Measurements from ENCODE around the gene MYRFL. TPM values are rescaled to one million over a fixed set of nuclear protein-coding genes. Genes with fewer than 3 reads are reported as not detected.
A peak's percentile ranks its signal among the peaks of the same experiment; 100 is the strongest.
"Not testable (repeated sequence)": the region's sequence is repeated elsewhere in the genome, so short reads cannot be mapped to it uniquely, and the experiment has no call there.

Gene MYRFL
- total RNA-seq, result 0.28 TPM
- polyA plus RNA-seq, result 0.59 TPM
- long read RNA-seq, donor 1, result 0 reads
- long read RNA-seq, donor 2, result 0 reads
- long read RNA-seq, donor 3, result 0 reads
- long read RNA-seq, donor 4, result 0 reads
- long read RNA-seq, donor 5, result 0 reads
- long read RNA-seq, donor 6, result 0 reads
- long read RNA-seq, donor 7, result 0 reads
- long read RNA-seq, donor 8, result 0 reads
- long read RNA-seq, donor 9, result 0 reads
- long read RNA-seq, donor 10, result 0 reads

DNA sequence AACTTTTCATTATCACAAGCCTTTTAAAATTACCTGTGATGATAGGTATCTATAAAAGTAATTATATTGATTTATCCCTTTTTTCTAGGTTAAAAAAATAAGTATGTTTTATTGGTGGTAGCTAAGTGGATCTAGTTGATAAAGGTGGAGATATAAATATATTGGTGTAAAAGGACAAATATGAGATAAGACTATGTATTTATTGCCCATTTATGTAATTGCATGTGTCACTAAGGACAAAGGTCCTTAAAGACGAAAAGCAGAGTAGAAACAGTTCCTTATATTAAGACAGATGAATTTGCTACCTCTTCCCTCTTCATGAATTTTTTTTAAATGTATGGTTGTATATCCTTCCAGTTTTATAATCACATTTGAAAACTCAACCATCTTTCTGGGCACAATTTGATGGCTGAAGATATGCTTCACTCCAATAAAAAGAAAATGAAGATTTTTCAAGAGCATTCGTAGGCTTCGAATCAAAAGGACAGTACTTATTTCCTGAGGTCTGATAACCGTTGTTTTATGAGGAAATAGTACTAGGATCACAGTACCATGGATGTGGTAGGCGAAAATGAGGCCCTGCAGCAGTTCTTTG, at the start of gene MYRFL:
Gene MYRFL, plus strand, starts transcription at position 262 of the 595 bp plus-strand sequence. Its CDS starts 291 bp downstream, at position 553.
- H3K4me3 ChIP-seq (ENCODE audit: low read length in 2 of 2), result no peak within 1 kb of the TSS
- DNase-seq (ENCODE audit: low read depth in 6 of 9, low spot score in 9 of 9), result no peak
- H3K4me1 ChIP-seq (ENCODE audit: control insufficient read depth in 2 of 2, insufficient read depth in 2 of 2, low read length in 2 of 2), result no peaks in the 10 kb centered on the region
- no peaks in the 10 kb centered on the region for H3K9me3 ChIP-seq (ENCODE audit: control insufficient read depth in 2 of 2, insufficient read depth in 1 of 2, low read length in 1 of 2)
- H3K36me3 ChIP-seq (ENCODE audit: control insufficient read depth in 2 of 2, insufficient read depth in 2 of 2, low read length in 1 of 2), result no peaks in the 10 kb centered on the region
- WGBS, result 91% methylated on average over 5 of the region's 5 CpGs
- no peak within 1 kb of the TSS for H3K27ac ChIP-seq (ENCODE audit: low read depth in 1 of 2, low read length in 1 of 2)
- no peaks in the 10 kb centered on the region for H3K27me3 ChIP-seq (ENCODE audit: control insufficient read depth in 2 of 2, insufficient read depth in 1 of 2, low read length in 1 of 2)

DNA sequence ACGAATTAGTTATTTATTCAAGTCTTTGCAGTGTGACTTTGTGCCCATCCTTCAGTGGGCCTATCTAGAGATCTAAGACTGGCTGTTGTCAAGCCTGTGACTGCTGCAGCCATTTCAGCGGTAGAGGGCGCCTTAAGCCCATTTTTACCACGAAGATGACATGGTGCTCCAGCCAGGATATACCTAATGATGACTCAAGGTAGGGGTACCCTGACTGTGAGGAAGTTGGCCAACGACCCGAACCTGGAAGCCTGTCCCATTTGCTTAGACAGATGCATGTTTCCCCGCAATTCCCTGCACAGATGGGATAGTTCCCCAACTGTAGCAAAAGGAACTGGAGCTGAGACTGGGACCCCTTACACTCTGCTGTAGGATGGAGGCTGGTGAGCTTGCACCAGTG, 45.1 kb upstream of the MYRFL start:
- no peak overlapping the region for H3K4me3 ChIP-seq (ENCODE audit: low read length in 2 of 2)
- H3K4me1 ChIP-seq (ENCODE audit: control insufficient read depth in 2 of 2, insufficient read depth in 2 of 2, low read length in 2 of 2), result no peaks in the 10 kb centered on the region
- H3K27me3 ChIP-seq (ENCODE audit: control insufficient read depth in 2 of 2, insufficient read depth in 1 of 2, low read length in 1 of 2), result no peaks in the 10 kb centered on the region
- no peak overlapping the region for H3K27ac ChIP-seq (ENCODE audit: low read depth in 1 of 2, low read length in 1 of 2)
- no peaks in the 10 kb centered on the region for H3K36me3 ChIP-seq (ENCODE audit: control insufficient read depth in 2 of 2, insufficient read depth in 2 of 2, low read length in 1 of 2)
- WGBS, result 86% methylated on average over 7 of the region's 7 CpGs
- peak in 3 of 9 donors; percentile 4 to 13 (median 11) for DNase-seq (ENCODE audit: low read depth in 6 of 9, low spot score in 9 of 9)
- no peaks in the 10 kb centered on the region for H3K9me3 ChIP-seq (ENCODE audit: control insufficient read depth in 2 of 2, insufficient read depth in 1 of 2, low read length in 1 of 2)

DNA sequence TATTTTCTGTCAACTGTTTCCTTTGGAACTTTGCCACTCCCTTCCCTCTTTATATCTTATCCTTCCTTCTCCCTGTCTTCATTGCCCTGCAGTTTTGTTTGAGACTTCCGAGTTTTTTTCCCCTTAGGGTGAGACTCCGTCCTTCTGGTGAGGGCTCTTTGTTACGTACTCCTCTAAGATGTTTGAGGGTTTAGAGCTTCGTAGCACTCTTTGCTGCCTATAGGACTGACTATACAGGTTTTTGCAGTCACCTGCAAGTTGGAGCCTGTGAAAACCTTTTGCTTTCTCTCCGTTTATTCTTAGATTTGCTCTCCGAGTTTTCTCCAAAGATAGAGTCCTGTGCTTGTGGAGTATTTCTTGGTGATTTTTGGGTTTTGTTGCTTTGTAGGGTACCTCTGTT, 41.7 kb upstream of the MYRFL start:
- no peaks in the 10 kb centered on the region for H3K4me1 ChIP-seq (ENCODE audit: control insufficient read depth in 2 of 2, insufficient read depth in 2 of 2, low read length in 2 of 2)
- H3K9me3 ChIP-seq (ENCODE audit: control insufficient read depth in 2 of 2, insufficient read depth in 1 of 2, low read length in 1 of 2), result no peaks in the 10 kb centered on the region
- H3K36me3 ChIP-seq (ENCODE audit: control insufficient read depth in 2 of 2, insufficient read depth in 2 of 2, low read length in 1 of 2), result peaks cover 3 to 5% of the 10 kb centered on the region in 2 donors
- no peak overlapping the region for H3K4me3 ChIP-seq (ENCODE audit: low read length in 2 of 2)
- no peaks in the 10 kb centered on the region for H3K27me3 ChIP-seq (ENCODE audit: control insufficient read depth in 2 of 2, insufficient read depth in 1 of 2, low read length in 1 of 2)
- 99% methylated on average over 6 of the region's 6 CpGs for WGBS
- H3K27ac ChIP-seq (ENCODE audit: low read depth in 1 of 2, low read length in 1 of 2), result no peak overlapping the region
- no peak for DNase-seq (ENCODE audit: low read depth in 6 of 9, low spot score in 9 of 9)

DNA sequence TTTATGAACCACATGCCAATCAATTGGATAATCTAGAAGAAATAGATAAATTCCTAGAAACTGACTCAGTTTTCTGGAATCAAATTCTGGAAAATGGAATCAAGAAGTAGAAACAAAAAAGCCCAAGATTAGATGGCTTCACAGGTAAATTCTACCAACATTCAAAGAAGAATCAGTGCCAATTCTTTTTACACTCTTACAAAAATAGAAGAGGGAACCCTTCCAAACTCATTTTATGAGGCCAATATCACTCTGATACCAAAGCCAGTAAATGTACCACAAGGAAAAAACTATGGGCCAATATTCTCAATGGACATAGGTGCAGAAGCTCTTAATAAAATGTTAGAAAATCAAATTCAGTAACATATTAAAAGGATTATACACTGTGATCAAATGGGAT, 35.7 kb upstream of the MYRFL start:
- Histone ChIP-seq H3K27ac (ENCODE audit: low read depth in 1 of 2, low read length in 1 of 2) (no peak overlapping the region), H3K36me3 (ENCODE audit: control insufficient read depth in 2 of 2, insufficient read depth in 2 of 2, low read length in 1 of 2) (peaks cover 3 to 5% of the 10 kb centered on the region in 2 donors), H3K27me3 (ENCODE audit: control insufficient read depth in 2 of 2, insufficient read depth in 1 of 2, low read length in 1 of 2) (no peaks in the 10 kb centered on the region), H3K9me3 (ENCODE audit: control insufficient read depth in 2 of 2, insufficient read depth in 1 of 2, low read length in 1 of 2) (no peaks in the 10 kb centered on the region), H3K4me3 (ENCODE audit: low read length in 2 of 2) (no peak overlapping the region), H3K4me1 (ENCODE audit: control insufficient read depth in 2 of 2, insufficient read depth in 2 of 2, low read length in 2 of 2) (no peaks in the 10 kb centered on the region)
- DNase-seq (ENCODE audit: low read depth in 6 of 9, low spot score in 9 of 9), result no peak

DNA sequence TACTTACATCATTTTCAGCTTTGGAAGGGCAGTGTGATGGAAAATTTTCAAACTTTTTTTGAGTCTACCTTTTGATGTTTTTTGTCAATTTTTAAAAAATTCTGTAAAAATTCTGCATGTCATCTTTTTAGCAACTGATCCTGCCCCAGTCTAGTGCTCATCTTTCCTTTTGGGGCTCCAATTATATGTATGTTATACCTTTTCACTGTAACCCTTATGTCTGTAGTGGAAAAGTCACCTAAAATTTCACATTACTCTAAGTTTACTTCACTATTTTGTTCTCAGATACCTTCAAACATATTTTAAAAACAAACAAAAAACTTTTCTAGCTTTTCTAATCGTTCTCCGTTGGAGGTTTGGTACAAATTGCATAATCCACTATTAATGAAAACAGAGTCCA, 32.5 kb upstream of the MYRFL start:
- no peak for DNase-seq (ENCODE audit: low read depth in 6 of 9, low spot score in 9 of 9)
- Histone ChIP-seq H3K4me1 (ENCODE audit: control insufficient read depth in 2 of 2, insufficient read depth in 2 of 2, low read length in 2 of 2) (no peaks in the 10 kb centered on the region), H3K27me3 (ENCODE audit: control insufficient read depth in 2 of 2, insufficient read depth in 1 of 2, low read length in 1 of 2) (no peaks in the 10 kb centered on the region), H3K27ac (ENCODE audit: low read depth in 1 of 2, low read length in 1 of 2) (no peak overlapping the region), H3K36me3 (ENCODE audit: control insufficient read depth in 2 of 2, insufficient read depth in 2 of 2, low read length in 1 of 2) (peaks cover 3 to 5% of the 10 kb centered on the region in 2 donors), H3K9me3 (ENCODE audit: control insufficient read depth in 2 of 2, insufficient read depth in 1 of 2, low read length in 1 of 2) (no peaks in the 10 kb centered on the region), H3K4me3 (ENCODE audit: low read length in 2 of 2) (no peak overlapping the region)
- WGBS, result 98% methylated on average over 2 of the region's 2 CpGs

DNA sequence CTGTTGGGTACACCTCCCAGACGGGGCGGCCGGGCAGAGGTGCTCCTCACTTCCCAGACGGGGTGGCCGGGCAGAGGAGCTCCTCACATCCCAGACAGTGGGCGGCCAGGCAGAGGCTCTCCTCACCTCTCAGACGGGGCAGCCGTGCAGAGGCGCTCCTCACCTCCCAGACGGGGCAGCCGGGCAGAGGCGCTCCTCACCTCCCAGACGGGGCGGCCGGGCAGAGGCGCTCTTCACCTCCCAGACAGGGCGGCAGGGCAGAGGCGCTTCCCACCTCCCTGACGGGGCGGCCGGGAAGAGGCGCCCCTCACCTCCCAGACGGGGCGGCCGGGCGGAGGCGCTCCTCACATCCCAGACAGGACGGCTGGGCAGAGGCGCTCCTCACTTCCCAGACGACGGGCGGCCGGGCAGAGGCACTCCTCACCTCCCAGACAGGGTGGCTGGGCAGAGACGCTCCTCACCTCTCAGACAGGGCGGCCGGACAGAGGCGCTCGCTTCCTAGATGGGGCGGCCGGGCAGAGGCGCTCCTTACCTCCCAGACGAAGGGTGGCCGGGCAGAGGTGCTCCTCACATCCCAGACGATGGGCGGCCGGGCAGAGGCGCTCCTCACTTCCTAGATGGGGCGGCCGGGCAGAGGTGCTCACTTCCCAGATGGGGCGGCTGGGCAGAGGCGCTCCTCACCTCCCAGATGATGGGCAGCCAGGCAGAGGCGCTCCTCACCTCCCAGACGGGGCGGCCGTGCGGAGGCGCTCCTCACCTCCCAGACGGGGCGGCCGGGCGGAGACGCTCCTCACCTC, 17.7 kb upstream of the MYRFL start:
- not testable (repeated sequence) for H3K4me1 ChIP-seq (ENCODE audit: control insufficient read depth in 2 of 2, insufficient read depth in 2 of 2, low read length in 2 of 2); H3K27ac ChIP-seq (ENCODE audit: low read depth in 1 of 2, low read length in 1 of 2); H3K4me3 ChIP-seq (ENCODE audit: low read length in 2 of 2); DNase-seq (ENCODE audit: low read depth in 6 of 9, low spot score in 9 of 9); H3K27me3 ChIP-seq (ENCODE audit: control insufficient read depth in 2 of 2, insufficient read depth in 1 of 2, low read length in 1 of 2); H3K36me3 ChIP-seq (ENCODE audit: control insufficient read depth in 2 of 2, insufficient read depth in 2 of 2, low read length in 1 of 2)
- H3K9me3 ChIP-seq (ENCODE audit: control insufficient read depth in 2 of 2, insufficient read depth in 1 of 2, low read length in 1 of 2), result peaks cover 0 to 11% of the 10 kb centered on the region in 2 donors
- WGBS, result 96% methylated on average over 62 of the region's 62 CpGs

DNA sequence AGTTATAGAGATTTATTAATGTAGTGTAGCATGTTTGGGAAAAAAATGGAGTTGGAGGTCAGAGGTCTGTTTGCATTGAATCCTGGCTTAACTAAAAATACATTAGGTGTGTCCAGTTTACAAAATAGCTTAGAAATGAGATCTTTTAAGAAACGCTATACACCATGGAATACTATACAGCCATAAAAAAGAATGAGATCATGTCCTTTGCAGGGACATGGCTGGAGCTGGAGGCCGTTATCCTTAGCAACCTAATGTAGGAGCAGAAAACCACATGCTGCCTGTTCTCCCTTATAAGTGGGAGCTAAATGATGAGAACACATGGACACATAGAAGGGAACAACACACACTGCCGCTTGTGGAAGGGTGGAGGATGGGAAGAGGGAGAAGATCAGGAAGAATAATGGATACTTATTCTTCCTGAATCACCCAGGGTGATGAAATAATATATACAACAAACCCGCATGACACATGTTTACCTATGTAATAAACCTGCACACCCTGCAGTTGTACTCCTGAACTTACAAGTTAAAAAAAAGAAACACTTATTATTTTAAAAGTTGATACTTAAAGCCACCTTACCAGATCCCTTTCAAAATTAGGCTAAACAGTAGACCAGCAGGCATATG, 14.0 kb upstream of the MYRFL start:
- H3K36me3 ChIP-seq (ENCODE audit: control insufficient read depth in 2 of 2, insufficient read depth in 2 of 2, low read length in 1 of 2), result peaks cover 0 to 6% of the 10 kb centered on the region in 2 donors
- WGBS, result 75% methylated on average over 4 of the region's 4 CpGs
- no peaks in the 10 kb centered on the region for H3K27me3 ChIP-seq (ENCODE audit: control insufficient read depth in 2 of 2, insufficient read depth in 1 of 2, low read length in 1 of 2)

DNA sequence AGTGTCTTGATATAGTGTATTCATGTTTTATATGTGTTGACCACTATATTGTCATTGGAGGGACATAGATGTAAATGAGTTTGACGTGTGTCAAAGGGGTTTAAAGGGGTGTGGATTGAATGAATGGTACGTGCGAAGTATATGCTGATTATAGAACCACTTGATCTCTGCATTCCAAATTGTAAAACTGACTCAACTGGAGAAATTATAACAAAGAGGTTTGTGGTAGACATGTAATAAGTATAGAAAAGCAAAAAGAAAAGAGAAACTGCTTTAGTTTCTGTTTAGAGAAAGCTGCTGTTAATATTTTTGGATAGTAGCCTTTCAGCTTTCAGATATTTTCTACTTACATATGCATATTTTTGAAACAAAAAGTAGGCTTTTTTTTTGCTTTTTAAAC, 8.9 kb upstream of the MYRFL start:
- Histone ChIP-seq H3K27me3 (ENCODE audit: control insufficient read depth in 2 of 2, insufficient read depth in 1 of 2, low read length in 1 of 2) (no peaks in the 10 kb centered on the region), H3K4me1 (ENCODE audit: control insufficient read depth in 2 of 2, insufficient read depth in 2 of 2, low read length in 2 of 2) (no peaks in the 10 kb centered on the region), H3K27ac (ENCODE audit: low read depth in 1 of 2, low read length in 1 of 2) (no peak overlapping the region), H3K4me3 (ENCODE audit: low read length in 2 of 2) (no peak overlapping the region), H3K9me3 (ENCODE audit: control insufficient read depth in 2 of 2, insufficient read depth in 1 of 2, low read length in 1 of 2) (no peaks in the 10 kb centered on the region), H3K36me3 (ENCODE audit: control insufficient read depth in 2 of 2, insufficient read depth in 2 of 2, low read length in 1 of 2) (no peaks in the 10 kb centered on the region)
- no peak for DNase-seq (ENCODE audit: low read depth in 6 of 9, low spot score in 9 of 9)
- 99% methylated on average over 3 of the region's 3 CpGs for WGBS

More for the DNA sequence above, 14.0 kb upstream of the MYRFL start:
- DNase-seq (ENCODE audit: low read depth in 6 of 9, low spot score in 9 of 9), result no peak
- Histone ChIP-seq H3K4me3 (ENCODE audit: low read length in 2 of 2) (no peak overlapping the region), H3K9me3 (ENCODE audit: control insufficient read depth in 2 of 2, insufficient read depth in 1 of 2, low read length in 1 of 2) (peaks cover 0 to 11% of the 10 kb centered on the region in 2 donors), H3K4me1 (ENCODE audit: control insufficient read depth in 2 of 2, insufficient read depth in 2 of 2, low read length in 2 of 2) (no peaks in the 10 kb centered on the region), H3K27ac (ENCODE audit: low read depth in 1 of 2, low read length in 1 of 2) (no peak overlapping the region)

DNA sequence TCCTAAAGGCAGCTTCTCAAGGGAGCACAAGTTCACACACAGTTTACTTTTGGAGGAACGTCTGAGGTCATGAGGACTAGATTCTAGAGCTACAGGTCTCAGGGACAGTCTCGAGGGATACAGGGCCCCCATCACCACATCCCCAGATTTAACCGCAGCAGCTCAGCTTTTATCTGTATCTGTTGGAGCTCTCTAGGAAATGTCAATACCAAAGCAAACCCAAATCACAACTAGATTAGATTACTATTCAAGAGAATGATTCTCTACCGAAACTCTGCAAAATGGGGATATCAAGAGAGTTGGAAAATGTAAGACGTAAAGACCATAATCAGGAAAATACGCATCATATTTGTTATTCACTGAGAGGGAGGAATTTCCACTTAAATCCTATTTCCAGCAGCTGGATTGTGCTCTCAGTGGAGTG, 4.0 kb upstream of the MYRFL start:
- no peaks in the 10 kb centered on the region for H3K9me3 ChIP-seq (ENCODE audit: control insufficient read depth in 2 of 2, insufficient read depth in 1 of 2, low read length in 1 of 2)
- no peak for DNase-seq (ENCODE audit: low read depth in 6 of 9, low spot score in 9 of 9)
- 93% methylated on average over 6 of the region's 6 CpGs for WGBS
- no peaks in the 10 kb centered on the region for H3K27me3 ChIP-seq (ENCODE audit: control insufficient read depth in 2 of 2, insufficient read depth in 1 of 2, low read length in 1 of 2)
- no peaks in the 10 kb centered on the region for H3K36me3 ChIP-seq (ENCODE audit: control insufficient read depth in 2 of 2, insufficient read depth in 2 of 2, low read length in 1 of 2)
- H3K27ac ChIP-seq (ENCODE audit: low read depth in 1 of 2, low read length in 1 of 2), result no peak overlapping the region
- no peaks in the 10 kb centered on the region for H3K4me1 ChIP-seq (ENCODE audit: control insufficient read depth in 2 of 2, insufficient read depth in 2 of 2, low read length in 2 of 2)
- no peak overlapping the region for H3K4me3 ChIP-seq (ENCODE audit: low read length in 2 of 2)
